Measurements from ENCODE around the gene EVA1C.
"Not testable (repeated sequence)": the region's sequence is repeated elsewhere in the genome, so short reads cannot be mapped to it uniquely, and the experiment has no call there.

Gene EVA1C

DNA sequence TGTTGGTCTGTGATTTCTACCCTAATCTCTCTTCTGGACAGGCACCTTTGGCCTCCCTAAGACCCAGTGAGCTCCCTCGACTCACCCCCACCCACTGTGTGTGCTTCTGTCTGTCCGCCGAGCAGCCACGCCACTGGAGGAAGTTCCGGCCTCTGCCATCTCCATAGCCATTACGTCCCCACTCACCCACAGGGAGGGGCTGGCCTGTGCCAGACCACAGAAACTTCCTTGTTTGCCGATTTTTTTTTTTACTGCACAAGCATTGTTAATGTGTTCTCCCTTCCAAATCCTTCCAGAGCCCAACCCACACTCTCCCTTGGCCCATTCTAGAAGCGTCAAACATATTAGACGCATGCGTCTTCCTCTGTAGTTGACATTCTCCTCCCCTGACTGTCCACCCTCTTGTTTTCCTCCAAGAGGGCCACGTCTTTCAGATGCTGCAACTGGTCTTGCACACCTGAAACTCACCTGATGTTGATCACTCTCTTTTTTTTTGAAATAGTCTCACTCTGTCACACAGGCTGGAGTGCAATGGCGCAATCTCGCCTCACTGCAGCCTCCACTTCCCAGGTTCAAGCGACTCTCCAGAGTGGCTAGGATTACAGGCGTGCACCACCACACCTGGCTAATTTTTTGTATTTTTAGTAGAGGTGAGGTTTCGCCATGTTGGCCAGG lies 72.3 kb downstream of the EVA1C start:
- DNase-seq (ENCODE audit: insufficient read length, low spot score) (no peak), FAIRE-seq (no peak)

DNA sequence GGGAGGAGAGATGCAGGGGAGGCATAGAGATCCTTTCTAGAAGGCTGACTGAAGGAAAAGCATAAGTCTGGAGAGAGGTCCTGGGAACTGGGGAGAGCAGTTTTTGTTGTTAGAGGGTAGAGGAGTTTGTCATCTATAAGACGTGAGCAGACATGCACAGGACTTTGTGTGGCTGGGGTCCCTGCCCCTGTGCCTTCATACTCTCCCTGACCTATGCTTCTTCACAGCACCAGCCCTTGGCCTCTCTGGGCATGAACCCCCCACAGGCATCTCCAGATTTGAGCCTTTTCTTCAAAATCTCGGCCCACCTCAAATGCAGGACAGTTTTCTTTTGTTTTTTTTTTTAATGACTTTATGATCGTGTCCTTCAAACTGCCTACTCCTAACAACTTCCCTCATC lies 79.9 kb downstream of the EVA1C start:
- DNase-seq (ENCODE audit: insufficient read length, low spot score) (no peak), FAIRE-seq (no peak)

DNA sequence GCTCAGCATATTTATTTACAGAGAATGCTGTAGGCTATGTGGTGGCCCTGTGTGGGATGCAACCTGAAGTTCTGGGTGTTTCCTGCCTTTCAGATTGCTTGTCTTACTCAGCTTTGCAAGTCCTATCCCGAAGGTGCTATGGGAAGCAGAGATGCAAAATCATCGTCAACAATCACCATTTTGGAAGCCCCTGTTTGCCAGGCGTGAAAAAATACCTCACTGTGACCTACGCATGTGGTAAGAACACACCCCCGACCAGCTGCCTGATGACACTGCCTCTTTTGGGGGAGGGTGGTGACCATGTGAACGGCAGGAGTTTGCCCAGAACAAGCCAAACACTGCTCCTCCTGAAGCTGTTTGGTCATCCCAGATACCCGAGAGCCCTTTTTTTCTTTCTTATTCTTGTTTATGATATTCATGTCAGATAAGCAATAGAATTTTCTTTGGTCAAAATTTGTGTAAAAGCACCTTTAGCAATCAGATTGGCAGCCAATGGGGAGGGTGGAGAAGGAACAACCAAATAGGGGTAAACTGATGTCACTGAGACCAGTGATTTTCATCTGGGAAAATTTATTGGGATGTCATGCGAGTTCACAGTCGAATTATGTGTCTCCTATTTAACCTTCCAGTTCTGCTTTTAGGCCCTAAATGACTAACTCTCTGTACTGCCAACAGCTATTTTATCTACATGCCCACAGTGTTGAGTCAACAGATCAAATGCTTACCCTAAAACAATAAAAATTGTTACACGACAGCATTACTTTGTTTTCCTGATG lies 82.6 kb downstream of the EVA1C start:
- FAIRE-seq (no peak), DNase-seq (ENCODE audit: insufficient read length, low spot score) (peak; percentile 67)

DNA sequence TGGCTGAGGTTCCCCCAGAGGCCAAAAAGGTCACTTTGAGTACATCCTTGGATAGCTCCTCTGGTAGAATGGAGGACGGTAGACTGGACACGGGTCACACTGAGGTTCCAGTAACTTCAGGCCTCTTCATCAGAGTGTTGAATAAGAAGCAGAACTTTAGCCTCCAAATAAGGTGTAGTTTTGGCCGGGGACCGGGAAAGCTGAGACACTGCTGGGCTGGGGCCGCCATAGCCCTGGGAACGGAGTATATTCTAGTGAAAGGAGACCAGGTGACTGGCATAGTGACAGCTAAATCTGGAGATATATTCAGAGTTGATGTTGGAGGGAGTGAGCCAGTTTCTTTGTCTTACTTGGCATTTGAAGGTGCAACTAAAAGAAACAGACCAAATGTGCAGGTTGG lies 84.1 kb downstream of the EVA1C start:
- FAIRE-seq (no peak), DNase-seq (ENCODE audit: insufficient read length, low spot score) (no peak)

DNA sequence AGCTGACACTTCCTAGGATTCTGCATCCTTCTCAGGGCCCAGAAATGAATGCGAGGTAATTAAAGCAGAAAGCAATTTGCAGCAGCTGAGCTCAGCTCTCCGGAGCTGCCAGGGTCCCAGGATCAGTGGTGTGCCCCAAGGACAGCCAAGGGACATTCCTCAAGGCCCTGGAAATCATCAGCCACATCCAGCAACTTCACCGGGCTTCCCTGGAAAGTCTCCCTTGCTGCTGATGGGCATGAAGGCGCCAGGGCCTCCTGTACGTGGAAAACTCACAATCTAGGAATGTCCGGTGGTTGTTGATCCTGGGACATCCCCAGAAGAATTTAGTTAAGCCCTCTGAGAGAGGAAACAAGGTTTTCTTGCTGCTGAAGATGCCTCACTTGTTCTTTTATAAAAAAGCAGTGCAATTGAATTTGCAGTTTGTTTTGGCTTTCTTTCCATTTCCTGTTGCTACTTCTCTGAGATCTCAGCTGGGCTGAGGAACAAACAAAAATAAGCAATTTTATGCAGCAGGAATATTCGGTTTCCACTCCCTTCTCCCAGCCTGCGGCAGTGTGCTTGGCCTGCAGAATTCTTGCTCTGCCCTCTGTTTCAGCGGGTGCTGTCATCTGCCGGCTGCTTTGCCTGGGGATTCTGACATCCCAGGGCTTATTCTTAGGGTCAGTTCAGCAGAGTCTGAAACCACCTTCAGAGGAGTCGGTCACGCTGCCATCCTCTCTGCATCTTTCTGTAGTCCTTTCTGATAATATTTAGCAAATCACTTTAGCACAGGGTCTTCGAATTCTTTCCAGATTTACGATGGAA lies 86.9 kb downstream of the EVA1C start:
- FAIRE-seq: no peak
- no peak for DNase-seq (ENCODE audit: insufficient read length, low spot score)

DNA sequence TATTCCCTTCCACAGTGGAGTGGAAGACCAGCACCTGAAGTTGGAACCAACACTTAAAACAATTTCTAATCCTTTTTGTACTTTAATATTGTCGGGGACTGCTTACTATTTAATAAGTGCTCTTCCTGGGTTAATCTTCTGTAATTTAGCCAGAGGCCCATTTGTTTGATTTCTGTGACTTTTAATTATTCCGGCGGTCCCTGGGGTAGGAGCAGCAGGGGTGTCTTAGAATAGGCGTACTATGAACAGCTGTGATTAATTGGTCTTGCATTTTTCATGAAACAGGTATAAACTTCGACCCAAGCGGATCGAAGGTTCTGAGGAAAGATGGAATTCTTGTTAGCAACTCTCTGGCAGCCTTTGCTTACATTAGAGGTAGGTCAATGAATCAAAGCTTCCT lies 91.1 kb downstream of the EVA1C start:
- FAIRE-seq; DNase-seq (ENCODE audit: insufficient read length, low spot score): not testable (repeated sequence)

DNA sequence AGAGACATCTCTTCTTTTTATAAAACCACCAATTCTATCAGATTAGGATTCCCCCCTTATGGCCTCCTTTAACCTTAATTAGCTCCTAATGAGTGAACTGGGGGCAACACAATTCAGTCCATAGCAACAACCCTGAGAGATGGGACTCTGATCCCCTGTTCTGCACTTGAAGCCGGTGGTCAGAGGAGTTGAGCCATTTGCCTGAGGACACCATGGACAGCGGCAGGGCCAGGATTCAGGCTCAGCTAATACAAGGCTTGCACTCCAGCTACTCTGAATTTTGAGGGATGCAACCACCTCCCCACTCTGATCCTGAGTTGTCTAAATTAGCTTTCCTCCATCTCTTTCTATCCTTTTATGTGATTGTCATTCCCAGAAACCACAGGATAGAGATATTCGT lies 93.3 kb downstream of the EVA1C start:
- FAIRE-seq; DNase-seq (ENCODE audit: insufficient read length, low spot score): not testable (repeated sequence)

DNA sequence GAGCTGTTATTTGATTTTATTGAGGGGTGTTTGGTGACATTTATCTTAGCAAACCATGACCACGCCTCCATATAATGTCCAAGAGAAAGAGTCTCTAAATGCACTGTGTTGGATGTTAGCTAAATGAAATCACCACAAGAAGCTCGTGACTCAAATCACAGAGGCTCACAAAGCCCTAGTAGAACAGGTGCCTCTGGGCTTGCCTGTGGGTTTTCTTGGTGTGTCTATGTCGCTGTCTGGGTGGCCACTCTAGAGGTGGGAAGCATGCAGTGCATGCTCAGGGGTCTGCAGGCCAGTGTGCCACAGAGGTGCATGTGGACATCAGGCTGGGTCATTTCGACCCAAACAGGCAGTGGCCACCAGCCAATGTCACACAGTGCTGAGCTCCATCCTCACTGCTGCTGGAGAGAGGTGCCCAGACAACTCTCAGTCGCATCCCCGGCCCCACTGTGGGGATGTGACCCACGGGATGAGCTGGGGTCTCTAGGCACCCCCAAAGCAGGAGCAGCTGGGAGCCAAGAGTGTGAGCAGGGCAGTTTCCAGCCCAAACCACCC lies 94.0 kb downstream of the EVA1C start:
- DNase-seq (ENCODE audit: insufficient read length, low spot score); FAIRE-seq: not testable (repeated sequence)

DNA sequence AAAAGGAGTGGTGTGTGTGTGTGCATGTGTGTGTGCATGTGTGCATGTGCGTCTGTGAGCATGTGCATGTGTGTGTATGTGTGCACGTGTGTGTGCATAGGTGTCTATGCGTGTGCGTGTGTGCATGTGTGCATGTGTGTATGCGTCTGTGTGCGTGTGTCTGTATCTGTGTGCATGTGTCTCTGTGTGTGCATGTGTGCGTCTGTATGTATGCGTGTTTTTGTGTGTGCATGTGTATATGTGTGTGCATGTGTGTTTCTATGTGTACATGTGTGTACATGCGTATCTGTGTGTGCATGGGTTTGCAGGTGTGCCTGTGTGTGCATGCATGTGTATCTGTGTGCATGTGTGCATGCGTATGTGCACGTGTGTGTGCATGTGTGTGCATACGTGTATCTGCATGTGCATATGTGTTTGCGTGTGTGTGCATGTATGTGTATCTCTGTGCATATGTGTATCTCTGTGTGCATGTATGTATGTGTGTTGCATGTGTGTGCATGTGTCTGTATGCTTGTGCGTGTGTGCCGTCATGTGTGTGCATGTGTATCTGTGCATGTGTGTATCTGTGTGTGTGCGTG lies 94.9 kb downstream of the EVA1C start:
- DNase-seq (ENCODE audit: insufficient read length, low spot score) (no peak), FAIRE-seq (peak; percentile 96)

DNA sequence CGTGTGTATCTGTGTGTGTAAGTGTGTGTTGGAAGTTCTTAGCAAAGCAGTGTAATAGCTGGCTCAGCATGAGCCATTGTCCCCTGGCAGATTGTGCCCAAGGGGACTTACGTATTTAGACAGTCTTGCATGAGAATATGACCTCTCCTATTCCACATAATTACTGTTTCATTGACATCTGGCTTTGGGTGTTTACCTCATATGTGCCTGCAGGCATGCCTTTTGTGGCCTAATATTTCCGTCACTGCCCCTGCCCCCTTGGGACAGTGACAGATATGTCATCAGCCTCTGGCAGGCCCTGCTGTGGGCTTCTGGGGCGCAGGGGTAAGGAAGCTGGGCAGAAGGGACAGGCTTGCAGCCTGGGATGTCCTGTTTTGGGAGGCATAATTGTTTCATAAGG lies 95.5 kb downstream of the EVA1C start:
- not testable (repeated sequence) for DNase-seq (ENCODE audit: insufficient read length, low spot score); FAIRE-seq

DNA sequence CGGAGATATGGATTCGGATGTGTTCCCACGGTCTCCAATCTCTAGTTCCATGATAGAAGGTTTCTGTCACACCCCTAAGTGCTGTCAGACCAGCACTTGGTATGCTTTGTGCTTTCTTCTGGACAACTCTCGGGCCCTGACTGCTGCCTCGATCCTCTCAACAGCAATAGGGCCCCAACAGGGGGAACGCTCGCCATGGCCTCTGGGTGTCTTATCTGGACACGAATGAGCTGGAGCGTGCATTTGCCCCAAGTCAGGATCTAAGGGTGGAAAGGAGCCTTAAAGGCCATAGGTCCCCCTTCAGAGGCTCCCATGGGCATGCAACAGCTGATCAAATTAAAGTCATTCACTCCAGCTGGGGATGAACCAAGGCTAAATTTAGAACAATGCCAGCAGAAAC lies 96.1 kb downstream of the EVA1C start:
- FAIRE-seq: no peak
- no peak for DNase-seq (ENCODE audit: insufficient read length, low spot score)

DNA sequence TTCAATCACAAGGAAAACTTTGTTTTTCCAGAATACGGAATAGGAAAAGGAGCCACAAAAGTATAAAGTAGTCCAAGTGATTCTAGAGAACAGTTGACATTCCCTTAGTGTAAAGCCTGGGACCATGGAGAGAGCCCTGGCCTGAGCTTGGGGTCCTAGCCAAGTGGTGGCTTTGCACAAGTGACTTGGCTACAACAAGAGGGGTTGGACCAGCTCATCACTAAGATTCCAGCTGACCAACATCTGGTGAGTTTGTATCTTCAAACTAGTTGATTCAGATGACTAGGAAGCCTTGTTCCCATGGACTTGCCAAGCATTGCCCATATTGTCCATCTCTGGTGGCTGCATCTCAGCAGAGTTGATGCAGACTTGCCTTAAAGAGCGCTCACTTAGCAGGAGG lies 96.5 kb downstream of the EVA1C start:
- not testable (repeated sequence) for DNase-seq (ENCODE audit: insufficient read length, low spot score); FAIRE-seq

DNA sequence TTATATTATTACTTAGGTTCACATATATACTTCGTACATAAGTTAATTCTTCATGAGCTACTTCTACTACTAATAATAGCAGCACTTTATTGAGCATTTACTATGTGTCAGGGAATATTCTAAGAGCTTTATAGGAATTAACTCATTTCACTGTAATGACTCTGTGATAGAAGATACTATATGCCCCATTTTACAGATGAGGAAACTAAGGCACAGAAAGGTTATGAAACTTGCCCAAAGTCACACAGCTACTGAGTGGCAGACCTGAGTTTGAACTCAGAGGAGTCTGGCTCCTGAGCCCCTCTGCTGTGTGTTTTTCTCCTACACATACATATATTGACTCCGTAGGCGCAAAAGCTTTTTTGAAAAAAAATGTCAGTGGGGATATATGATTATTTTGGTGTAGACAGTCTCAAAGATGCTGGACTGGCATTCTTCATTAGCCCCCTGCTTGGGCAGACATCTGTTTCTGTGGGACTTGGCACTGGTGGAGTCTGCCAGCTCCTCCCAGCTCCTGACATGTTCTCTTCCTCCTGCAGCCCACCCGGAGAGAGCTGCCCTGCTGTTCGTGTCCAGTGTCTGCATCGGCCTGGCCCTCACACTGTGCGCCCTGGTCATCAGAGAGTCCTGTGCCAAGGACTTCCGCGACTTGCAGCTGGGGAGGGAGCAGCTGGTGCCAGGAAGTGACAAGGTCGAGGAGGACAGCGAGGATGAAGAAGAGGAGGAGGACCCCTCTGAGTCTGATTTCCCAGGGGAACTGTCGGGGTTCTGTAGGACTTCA lies 102.0 kb downstream of the EVA1C start:
- no peak for DNase-seq (ENCODE audit: insufficient read length, low spot score)

DNA sequence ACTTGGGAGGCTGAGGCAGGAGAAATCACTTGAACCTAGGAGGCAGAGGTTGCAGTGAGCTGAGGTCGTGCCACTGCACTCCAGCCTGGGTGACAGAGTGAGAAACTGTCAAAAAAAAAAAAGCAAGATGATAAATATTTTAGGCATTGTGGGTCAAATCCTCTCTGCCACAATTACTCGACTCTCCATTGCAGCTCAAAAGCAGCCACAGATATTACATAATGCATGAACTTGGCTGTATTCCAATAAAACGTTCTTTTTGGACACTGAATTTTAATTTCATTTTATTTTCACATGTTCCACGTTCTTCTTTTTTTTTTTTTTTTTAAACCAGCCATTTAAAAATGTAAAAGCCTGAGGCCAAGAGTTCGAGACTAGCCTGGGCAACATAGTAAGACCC lies 103.4 kb downstream of the EVA1C start:
- FAIRE-seq (no peak), DNase-seq (ENCODE audit: insufficient read length, low spot score) (no peak)

More for the DNA sequence above, 102.0 kb downstream of the EVA1C start:
- no peak for FAIRE-seq

DNA sequence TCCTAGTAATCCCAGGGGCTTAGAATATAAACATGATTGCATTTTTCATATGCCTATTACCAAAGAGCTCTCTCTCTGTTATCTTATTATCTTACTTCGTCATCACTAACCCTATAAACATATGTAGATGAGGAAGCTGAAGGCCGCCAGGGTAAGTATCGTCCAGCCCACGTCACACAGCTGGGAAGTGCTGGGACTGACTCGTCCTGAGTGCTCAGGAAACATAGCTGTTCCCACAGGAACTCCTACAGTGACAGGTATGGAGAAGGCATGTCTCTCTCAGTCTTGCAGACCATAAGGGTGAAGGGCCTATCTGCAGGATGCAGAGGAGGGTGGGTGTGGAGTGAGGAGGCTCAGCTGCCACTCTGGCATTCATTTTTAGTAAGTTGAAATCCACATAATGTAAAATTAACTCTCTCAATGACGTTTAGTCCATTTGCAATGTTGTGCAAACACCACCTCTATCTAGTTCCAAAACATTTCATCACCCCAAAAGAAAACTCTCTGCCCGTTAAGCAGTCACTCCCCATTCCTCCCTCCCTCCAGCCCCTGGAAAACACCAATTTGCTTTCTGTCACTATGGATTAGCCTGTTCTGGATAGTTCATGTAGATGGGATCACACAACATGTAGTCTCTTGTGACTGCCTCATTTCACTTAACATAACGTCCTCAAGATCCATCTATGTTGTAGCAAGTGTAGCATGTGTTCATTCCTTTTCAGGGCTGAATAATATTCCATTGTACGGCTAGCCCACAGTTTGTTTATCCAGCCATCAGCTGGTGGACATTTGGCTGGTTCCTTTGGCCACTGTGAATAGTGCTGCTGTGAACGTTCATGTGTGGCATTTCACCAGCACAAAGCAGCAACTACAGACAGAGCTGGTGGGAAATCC lies 104.5 kb downstream of the EVA1C start:
- no peak for FAIRE-seq

DNA sequence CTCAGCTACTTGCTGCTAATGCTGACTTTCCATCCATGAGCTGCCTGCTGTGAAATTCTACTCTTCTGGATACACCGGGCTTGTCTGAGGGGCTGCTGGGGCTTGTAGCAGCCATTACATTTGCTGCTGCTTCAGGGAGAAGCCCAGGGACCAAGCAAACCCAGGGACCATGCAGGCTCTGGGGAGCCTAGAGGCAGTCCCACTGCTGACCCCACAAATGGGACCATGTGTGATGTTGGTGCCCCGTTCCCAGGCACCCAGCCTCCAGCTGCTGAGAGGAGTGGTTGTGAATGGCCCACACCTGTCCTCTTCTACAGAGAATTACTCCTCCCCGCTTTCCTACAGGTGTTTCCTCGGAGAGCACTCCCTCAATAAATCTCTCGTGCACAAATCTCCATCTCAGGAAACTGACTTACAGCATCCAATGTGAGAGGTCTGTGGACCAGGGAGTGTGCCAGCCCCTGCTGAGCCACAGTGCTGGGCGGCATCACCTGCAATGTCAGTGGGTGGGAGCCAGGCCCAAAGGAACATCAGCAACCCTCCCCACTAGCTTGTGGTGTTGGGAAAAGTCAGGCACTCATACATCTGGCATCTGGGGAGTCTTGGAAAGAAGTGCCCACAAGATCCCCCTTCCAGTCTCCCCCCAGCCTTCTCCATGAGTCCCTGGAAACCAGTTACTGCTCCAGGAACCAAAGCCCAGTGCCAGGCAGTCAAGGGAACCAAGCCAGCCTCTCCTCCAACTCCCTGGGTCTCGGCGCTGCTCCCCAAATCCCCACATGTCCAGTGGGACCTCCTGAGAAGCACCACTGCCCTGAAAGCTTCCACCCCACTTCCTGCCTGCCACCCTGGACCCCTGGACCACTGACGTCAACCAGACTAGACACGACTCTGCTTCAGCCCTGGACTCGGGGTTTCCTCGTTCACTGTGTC lies 107.7 kb downstream of the EVA1C start:
- no peak for FAIRE-seq
- DNase-seq (ENCODE audit: insufficient read length, low spot score): no peak

More for the DNA sequence above, 104.5 kb downstream of the EVA1C start:
- DNase-seq (ENCODE audit: insufficient read length, low spot score): peak; percentile 54

DNA sequence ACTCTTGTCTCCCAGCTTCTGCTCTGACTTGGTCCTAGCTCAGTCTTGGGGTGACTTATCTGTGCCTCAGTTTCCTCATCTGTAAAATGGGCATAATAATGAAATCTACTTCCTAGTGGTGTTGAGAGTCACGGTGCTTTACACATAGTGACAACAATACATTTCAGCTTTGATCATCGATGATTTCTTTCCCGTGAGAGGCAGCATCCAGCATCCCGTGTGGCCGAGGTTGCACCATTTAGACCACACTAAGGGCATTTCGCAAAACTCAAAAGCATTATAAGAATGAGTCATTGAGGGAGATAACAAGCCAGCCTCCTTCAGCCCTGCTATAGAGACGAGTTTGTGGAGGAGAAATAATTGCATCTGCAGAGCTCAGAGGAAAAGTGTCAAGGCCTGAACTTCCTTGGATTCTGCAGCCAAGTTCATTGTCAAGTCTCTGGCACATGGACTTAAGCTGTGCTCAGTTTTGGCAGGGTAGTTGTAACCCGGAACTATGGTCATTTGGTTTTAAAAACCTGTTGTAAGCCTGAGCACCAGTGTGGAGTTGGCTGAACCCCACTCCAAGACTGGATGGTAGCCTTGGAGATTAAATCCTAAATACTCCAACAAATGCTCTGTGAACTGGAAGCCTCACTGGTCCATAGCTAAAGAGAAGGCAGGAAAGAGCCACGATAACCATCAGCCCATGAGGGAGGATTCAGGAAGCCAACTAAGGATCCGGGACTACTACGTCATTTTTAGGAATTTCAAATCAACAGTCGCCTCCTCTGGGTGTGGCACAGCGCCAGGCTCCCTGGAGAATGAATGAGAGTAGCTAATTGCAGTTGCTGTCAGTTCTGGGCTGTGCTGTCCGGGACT lies 108.6 kb downstream of the EVA1C start:
- peak; percentile 26 for FAIRE-seq
- peak; percentile 83 for DNase-seq (ENCODE audit: insufficient read length, low spot score)
